ENCODE results near the gene NME7.
A peak's percentile ranks its signal among the peaks of the same experiment; 100 is the strongest.
"Not testable (repeated sequence)": the region's sequence is repeated elsewhere in the genome, so short reads cannot be mapped to it uniquely, and the experiment has no call there.

NME7 gene

GRCh38 chr1:169202791-169203665, 164.6 kb downstream of the NME7 start:
- no peaks in the 10 kb centered on the region for H3K9me3 Mint-ChIP-seq

GRCh38 chr1:169201084-169201619, 166.4 kb downstream of the NME7 start:
- H3K9me3 Mint-ChIP-seq = peaks cover 2% of the 10 kb centered on the region
- DNase-seq = no peak
- H3K27ac Mint-ChIP-seq = no peak overlapping the region
- no peaks in the 10 kb centered on the region for H3K4me1 Mint-ChIP-seq (ENCODE audit: low read depth)
- H3K36me3 Mint-ChIP-seq (ENCODE audit: low read depth) = peaks cover 5% of the 10 kb centered on the region
- no peaks in the 10 kb centered on the region for H3K27me3 Mint-ChIP-seq
- H3K4me3 Mint-ChIP-seq = no peak overlapping the region

More at GRCh38 chr1:169202791-169203665, 164.6 kb downstream of the NME7 start:
- Mint-ChIP-seq H3K27me3 (no peaks in the 10 kb centered on the region), H3K27ac (no peak overlapping the region), H3K4me1 (ENCODE audit: low read depth) (no peaks in the 10 kb centered on the region), H3K36me3 (ENCODE audit: low read depth) (no peaks in the 10 kb centered on the region), H3K4me3 (no peak overlapping the region)
- DNase-seq = no peak

DNA sequence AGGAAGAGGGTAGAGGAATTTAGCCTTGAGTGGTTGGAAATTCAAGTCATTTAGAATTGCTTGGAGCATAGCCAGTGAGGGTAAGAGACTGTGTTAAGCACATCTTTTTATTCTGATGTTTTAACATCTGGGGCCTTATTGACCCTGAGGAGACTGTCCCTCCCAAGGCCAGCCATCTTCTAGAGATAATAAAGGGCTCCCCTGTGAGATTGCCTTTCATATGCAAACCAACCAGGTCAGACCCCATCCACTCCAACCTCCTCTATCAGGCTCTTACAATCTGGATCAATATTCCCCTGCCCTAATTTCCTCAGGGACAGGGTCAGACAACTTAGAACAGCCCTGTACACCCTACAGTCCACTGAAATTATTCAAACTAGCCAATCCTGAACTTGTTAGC, 167.3 kb downstream of the NME7 start:
- no peak for DNase-seq
- Mint-ChIP-seq H3K27me3 (no peaks in the 10 kb centered on the region), H3K9me3 (peaks cover 2% of the 10 kb centered on the region), H3K4me1 (ENCODE audit: low read depth) (no peaks in the 10 kb centered on the region), H3K27ac (no peak overlapping the region), H3K4me3 (no peak overlapping the region), H3K36me3 (ENCODE audit: low read depth) (peaks cover 5% of the 10 kb centered on the region)

GRCh38 chr1:169196581-169196980, 171.0 kb downstream of the NME7 start:
- no peaks in the 10 kb centered on the region for H3K4me1 Mint-ChIP-seq (ENCODE audit: low read depth)
- H3K27me3 Mint-ChIP-seq = no peaks in the 10 kb centered on the region
- H3K27ac Mint-ChIP-seq = no peak overlapping the region
- H3K4me3 Mint-ChIP-seq = no peak overlapping the region
- peaks cover 2% of the 10 kb centered on the region for H3K9me3 Mint-ChIP-seq
- peaks cover 5% of the 10 kb centered on the region for H3K36me3 Mint-ChIP-seq (ENCODE audit: low read depth)
- no peak for DNase-seq

- H3K4me1 Mint-ChIP-seq (ENCODE audit: low read depth) = no peaks in the 10 kb centered on the region
- no peak for DNase-seq
- peaks cover 2% of the 10 kb centered on the region for H3K9me3 Mint-ChIP-seq
- no peak overlapping the region for H3K4me3 Mint-ChIP-seq
- H3K36me3 Mint-ChIP-seq (ENCODE audit: low read depth) = peaks cover 5% of the 10 kb centered on the region
- no peaks in the 10 kb centered on the region for H3K27me3 Mint-ChIP-seq
- H3K27ac Mint-ChIP-seq = no peak overlapping the region
Measured at GRCh38 chr1:169196161-169196560, 171.4 kb downstream of the NME7 start.

GRCh38 chr1:169193191-169193850, 174.3 kb downstream of the NME7 start:
- H3K36me3 Mint-ChIP-seq (ENCODE audit: low read depth) = peaks cover 5% of the 10 kb centered on the region
- no peak overlapping the region for H3K4me3 Mint-ChIP-seq
- no peak overlapping the region for H3K27ac Mint-ChIP-seq
- peaks cover 2% of the 10 kb centered on the region for H3K9me3 Mint-ChIP-seq
- H3K27me3 Mint-ChIP-seq = no peaks in the 10 kb centered on the region
- no peak for DNase-seq
- no peaks in the 10 kb centered on the region for H3K4me1 Mint-ChIP-seq (ENCODE audit: low read depth)

GRCh38 chr1:169186106-169186505, 181.5 kb downstream of the NME7 start:
- H3K27ac Mint-ChIP-seq = no peak overlapping the region
- no peaks in the 10 kb centered on the region for H3K9me3 Mint-ChIP-seq
- H3K4me3 Mint-ChIP-seq = no peak overlapping the region
- no peak for DNase-seq
- no peaks in the 10 kb centered on the region for H3K36me3 Mint-ChIP-seq (ENCODE audit: low read depth)
- no peaks in the 10 kb centered on the region for H3K4me1 Mint-ChIP-seq (ENCODE audit: low read depth)
- H3K27me3 Mint-ChIP-seq = no peaks in the 10 kb centered on the region

GRCh38 chr1:169184812-169185211, 182.8 kb downstream of the NME7 start:
- Mint-ChIP-seq H3K4me3 (no peak overlapping the region), H3K36me3 (ENCODE audit: low read depth) (no peaks in the 10 kb centered on the region), H3K27me3 (no peaks in the 10 kb centered on the region), H3K4me1 (ENCODE audit: low read depth) (no peaks in the 10 kb centered on the region), H3K9me3 (no peaks in the 10 kb centered on the region), H3K27ac (no peak overlapping the region)
- DNase-seq = no peak

DNA sequence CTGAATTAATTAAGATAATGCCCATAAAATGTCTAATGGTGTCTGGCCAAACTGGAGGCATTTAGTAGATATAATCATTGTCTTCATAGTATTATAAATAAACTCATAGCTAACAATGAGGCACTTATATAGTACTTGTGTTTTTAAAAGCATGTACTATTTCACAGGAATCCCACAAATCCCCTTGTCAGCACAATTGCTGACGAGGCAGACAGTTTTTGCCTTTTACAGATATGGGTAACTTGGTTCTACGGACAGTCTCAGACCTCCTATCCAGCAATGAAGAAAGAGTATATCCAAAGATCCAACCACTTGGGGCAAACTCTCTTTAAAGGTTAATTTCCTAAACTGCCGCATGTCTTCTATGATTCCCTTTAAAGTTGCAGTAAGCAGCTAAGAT, 187.4 kb downstream of the NME7 start:
- Mint-ChIP-seq H3K4me1 (ENCODE audit: low read depth) (no peaks in the 10 kb centered on the region), H3K27me3 (no peaks in the 10 kb centered on the region), H3K36me3 (ENCODE audit: low read depth) (no peaks in the 10 kb centered on the region), H3K9me3 (peaks cover 3% of the 10 kb centered on the region), H3K4me3 (no peak overlapping the region), H3K27ac (no peak overlapping the region)
- no peak for DNase-seq

GRCh38 chr1:169179431-169179830, 188.2 kb downstream of the NME7 start:
- H3K27ac Mint-ChIP-seq; H3K27me3 Mint-ChIP-seq; H3K4me3 Mint-ChIP-seq; H3K4me1 Mint-ChIP-seq (ENCODE audit: low read depth); H3K9me3 Mint-ChIP-seq; H3K36me3 Mint-ChIP-seq (ENCODE audit: low read depth); DNase-seq: not testable (repeated sequence)

- no peak overlapping the region for H3K27ac Mint-ChIP-seq
- DNase-seq = no peak
- no peaks in the 10 kb centered on the region for H3K4me1 Mint-ChIP-seq (ENCODE audit: low read depth)
- no peaks in the 10 kb centered on the region for H3K36me3 Mint-ChIP-seq (ENCODE audit: low read depth)
- peaks cover 3% of the 10 kb centered on the region for H3K9me3 Mint-ChIP-seq
- no peak overlapping the region for H3K4me3 Mint-ChIP-seq
- H3K27me3 Mint-ChIP-seq = no peaks in the 10 kb centered on the region
Measured at GRCh38 chr1:169175461-169175860, 192.1 kb downstream of the NME7 start.

DNA sequence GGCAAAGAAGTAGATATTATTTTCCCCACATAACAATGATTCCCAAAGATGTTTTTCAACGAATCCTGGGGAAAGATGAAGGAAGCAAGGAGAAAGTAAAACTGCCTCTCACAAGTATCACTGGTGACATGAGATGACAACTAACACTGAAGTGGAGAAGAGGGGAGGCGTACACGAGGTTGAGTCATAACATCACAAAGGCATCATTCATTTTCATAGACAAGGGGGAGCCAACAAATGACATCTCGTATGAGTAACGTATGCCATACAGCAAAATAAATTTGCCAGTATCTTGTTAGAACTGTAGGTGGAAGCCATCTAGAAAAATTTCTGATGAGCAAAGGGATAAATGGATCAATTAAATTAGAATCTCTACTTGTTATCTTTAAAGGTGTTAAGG, 204.5 kb downstream of the NME7 start:
- Mint-ChIP-seq H3K27me3 (no peaks in the 10 kb centered on the region), H3K9me3 (no peaks in the 10 kb centered on the region), H3K4me3 (peak overlapping the region; percentile 5), H3K27ac (peak overlapping the region; percentile 68), H3K4me1 (ENCODE audit: low read depth) (peaks cover 14% of the 10 kb centered on the region), H3K36me3 (ENCODE audit: low read depth) (no peaks in the 10 kb centered on the region)
- DNase-seq = no peak

DNA sequence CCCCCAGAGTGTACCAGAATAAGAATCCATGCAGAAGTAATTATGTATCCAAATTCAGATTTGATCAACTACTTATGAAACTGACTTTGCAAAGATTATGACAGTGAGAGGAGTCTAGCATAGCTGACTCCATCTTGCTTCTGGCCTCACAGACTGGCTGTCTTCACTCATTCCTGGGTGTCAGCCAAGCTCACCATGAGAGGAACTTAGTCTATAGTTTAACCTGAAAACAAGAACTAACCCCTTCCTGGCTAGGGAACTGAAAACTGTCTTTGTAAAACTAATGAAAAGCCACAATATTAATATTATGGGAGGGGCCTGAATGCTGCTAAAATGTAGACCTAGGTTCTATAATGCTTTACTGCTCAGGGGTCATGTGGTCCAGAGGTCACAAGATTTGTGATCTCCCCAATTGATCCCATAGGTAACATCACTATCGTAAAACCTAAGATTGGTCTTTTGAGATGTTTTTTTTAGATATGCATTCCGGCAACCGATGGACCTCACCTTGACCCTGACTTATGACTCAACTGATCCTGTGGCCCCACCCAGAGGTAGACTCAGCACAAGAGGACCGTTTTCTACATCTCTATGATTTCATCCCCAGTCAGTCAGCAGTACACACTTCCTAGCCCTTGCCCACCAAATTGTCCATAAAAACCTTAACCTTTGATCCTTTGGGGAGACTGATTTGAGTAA, 206.0 kb downstream of the NME7 start:
- Mint-ChIP-seq H3K4me1 (ENCODE audit: low read depth) (peaks cover 14% of the 10 kb centered on the region), H3K9me3 (no peaks in the 10 kb centered on the region), H3K4me3 (no peak overlapping the region), H3K27ac (no peak overlapping the region), H3K36me3 (ENCODE audit: low read depth) (no peaks in the 10 kb centered on the region), H3K27me3 (no peaks in the 10 kb centered on the region)
- DNase-seq = no peak

DNA sequence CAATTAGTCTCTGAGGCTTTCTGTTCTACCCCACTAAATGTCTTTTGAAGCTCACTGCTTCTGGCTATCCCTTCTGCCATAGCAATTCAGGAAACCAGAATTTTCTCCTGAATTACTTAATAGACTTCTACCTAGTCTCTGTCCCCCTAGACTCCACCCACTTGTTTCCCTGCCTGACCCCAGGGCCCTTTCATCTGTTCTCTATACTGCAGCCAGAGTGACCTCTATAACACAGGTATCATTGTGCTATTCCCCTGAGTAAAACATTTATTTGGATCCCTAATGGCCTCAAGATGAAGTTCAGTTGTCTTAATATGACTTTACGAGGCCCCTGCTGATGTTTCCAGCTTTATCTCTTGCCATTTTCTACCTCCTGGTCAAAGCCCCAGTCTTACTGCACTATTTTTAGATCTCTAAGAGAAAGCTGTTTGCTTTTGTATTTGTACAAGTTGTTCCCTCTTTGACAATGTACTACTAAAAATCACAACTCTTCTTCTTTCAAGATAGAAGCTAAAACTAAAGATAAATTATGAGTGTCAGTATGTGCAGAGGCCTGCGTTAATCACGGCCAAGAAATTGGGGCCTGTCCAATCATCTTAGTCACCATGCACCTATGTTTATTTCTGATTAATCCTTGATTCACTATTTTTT, 206.6 kb downstream of the NME7 start:
- no peak for DNase-seq
- no peaks in the 10 kb centered on the region for H3K9me3 Mint-ChIP-seq
- no peak overlapping the region for H3K27ac Mint-ChIP-seq
- H3K36me3 Mint-ChIP-seq (ENCODE audit: low read depth) = no peaks in the 10 kb centered on the region
- no peak overlapping the region for H3K4me3 Mint-ChIP-seq
- no peaks in the 10 kb centered on the region for H3K27me3 Mint-ChIP-seq
- H3K4me1 Mint-ChIP-seq (ENCODE audit: low read depth) = peaks cover 14% of the 10 kb centered on the region

Data from activated T-cell treated with anti-CD3 and anti-CD28 coated beads, Interleukin-2, amount 50 U/mL, for 24 hours (primary cell).